Measurements from ENCODE around the gene LSM3.
A peak's percentile ranks its signal among the peaks of the same experiment; 100 is the strongest.

The LSM3 gene

DNA sequence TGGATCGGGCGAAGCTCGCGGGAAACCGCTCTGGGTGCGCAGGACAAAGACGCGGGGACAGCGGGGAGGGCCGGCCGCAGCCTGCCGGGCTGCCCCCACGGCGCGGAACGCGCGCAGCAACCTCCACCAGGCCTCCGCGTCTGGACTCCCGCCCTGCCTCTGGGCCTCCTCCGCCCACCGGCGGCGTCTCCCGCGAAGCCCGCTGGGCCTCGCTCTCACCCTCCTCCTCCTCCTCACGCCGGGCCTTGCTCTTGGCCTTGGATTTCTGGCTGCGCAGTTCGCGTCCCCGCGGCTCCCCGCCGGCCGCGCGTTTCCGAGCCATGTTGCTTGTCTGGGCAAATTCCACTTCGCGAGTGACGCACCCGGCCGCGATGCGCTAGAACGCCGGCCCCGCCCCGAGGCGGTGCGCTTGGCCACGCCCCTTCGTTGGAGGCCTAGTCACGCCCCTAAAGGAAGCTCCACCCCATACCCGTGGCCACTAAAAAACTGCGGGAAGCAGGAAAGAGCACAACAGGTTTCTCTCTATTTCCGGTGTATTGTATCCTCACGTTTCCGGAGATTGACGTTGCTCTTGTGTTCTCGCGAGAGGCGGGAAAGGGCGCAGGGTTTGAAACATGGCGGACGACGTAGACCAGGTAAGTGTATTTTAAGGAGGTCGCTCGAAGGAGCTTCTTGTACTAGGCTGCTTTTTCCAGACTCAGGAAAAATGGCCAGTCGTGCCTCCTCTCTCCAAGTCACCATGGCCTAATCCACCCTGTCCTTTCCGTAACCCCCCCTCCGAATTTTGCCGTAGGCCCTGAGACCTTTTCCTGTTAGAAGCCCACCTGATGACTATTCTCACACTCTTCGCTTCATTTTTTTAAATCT is at the start of gene LSM3, which contains the start of gene XPC:
Gene LSM3 (plus strand): TSS at position 571 of the 867 bp plus-strand sequence. CDS start 44 bp downstream, at position 615.
Gene XPC (minus strand): TSS at position 355 of the 867 bp plus-strand sequence. CDS start 33 bp downstream, at position 322.
- DNase-seq: peak; percentile 97

- no peak for DNase-seq
Observed at GRCh38 chr3:14129296-14129695, 49.3 kb upstream of the LSM3 start.

DNA sequence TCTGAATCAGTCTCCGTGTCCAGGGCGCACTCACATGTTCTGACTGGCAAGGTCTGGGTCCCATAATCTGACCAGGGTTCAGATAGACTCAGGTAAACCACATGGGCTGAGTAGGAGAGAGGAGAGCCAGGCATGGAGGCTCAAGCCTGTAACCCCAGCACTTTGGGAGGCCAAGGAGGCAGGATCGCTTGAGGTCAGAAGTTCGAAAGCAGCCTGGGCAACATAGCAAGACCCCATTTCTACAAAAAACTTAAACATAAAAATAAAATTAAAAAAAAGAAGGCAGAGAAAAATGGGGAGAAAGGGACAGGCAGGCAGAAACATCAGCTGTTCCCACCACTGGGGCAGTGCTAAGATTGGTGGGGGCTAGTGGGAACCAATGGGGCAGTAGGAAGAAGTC is 48.4 kb upstream of the LSM3 start:
- no peak for DNase-seq

- no peak for DNase-seq
Observed at GRCh38 chr3:14130707-14131106, 47.9 kb upstream of the LSM3 start.

DNA sequence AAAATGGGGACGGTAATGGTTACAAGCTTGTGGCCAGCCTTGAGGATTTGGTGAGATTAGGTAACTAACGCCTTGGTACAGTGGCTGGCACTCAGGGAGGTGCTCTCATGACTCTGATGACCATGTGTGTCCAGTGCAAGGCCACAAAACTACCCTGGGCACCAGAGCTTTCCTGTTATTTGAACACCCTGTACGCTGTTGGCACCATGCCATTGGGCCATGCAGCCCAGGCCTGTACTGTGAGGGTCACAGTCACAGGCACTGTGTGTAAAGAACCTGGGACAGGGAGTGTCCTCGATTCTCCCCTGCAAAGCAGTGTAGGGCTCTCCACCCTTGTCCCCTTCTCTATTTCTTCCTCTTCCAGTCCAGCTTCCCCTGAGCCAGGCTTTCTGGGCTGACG is 47.5 kb upstream of the LSM3 start:
- DNase-seq: no peak

DNA sequence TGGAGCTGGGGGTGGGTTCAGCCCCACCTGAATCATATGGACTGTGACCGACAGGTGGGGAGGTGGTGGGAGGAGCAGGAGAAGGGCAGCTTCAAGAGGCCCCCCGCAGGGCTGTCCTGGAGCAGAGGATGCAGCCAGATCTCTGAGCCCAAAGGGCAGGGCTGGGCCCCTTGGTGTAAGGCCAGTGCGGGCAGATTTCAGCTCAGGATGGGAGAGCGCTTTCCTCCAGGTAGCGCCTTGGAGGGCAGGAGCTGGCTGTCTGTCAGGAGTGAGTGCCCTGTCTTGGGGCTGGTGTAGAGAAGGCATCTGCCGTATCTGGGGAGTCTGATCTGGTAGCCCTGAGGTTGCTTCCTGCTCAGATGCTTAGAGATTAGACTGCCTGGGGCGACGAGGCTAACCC is 46.5 kb upstream of the LSM3 start:
- no peak for DNase-seq

GRCh38 chr3:14132689-14133088 is 45.9 kb upstream of the LSM3 start:
- DNase-seq: no peak

GRCh38 chr3:14133188-14133800 is 45.3 kb upstream of the LSM3 start:
- DNase-seq: no peak

DNA sequence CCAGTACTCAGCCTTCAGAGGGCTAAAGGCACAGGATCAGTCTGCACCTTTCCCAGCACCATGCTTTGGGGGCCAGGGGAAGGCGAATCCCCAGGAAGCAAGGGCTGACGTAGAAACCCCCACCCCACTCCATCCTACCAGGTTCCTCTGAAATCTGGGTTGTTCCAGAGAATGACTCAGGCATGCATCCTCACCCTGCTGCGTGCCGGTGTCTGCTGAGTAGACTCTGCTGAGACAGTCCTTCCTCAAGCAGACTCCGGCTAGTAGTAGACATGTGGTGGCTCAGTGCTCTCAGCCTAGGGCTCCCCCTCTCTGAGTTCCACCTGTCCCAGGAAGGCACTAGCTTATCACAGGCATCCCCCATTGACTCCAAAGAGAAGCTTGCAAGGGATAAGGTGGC is 44.7 kb upstream of the LSM3 start:
- no peak for DNase-seq

DNA sequence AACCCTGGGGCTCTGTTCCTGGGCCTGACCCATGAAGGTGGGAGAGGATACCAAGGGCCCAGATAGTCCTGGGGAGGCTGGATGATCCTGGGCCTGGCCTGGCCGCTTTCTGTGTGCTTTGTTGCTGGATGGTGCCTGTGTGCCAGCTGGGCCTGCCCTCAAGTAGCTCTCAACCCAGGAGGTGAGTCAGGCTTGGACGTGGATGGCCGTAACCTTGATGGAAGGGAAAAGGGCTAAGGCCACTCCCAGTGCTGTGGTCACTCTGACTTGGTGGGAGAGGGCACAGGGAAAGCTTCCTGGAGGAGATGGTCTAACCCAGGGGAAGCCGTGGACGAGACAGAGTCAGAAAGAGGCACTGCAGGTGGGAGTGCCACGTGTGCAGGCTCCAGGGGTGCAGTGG is 44.3 kb upstream of the LSM3 start:
- DNase-seq: no peak

GRCh38 chr3:14135581-14135980 is 43.0 kb upstream of the LSM3 start:
- DNase-seq: no peak

- no peak for DNase-seq
Observed at GRCh38 chr3:14137004-14137403, 41.6 kb upstream of the LSM3 start.

GRCh38 chr3:14137445-14137844 is 41.2 kb upstream of the LSM3 start:
- no peak for DNase-seq

- DNase-seq: no peak
Observed at GRCh38 chr3:14138109-14138877, 40.3 kb upstream of the LSM3 start.

DNA sequence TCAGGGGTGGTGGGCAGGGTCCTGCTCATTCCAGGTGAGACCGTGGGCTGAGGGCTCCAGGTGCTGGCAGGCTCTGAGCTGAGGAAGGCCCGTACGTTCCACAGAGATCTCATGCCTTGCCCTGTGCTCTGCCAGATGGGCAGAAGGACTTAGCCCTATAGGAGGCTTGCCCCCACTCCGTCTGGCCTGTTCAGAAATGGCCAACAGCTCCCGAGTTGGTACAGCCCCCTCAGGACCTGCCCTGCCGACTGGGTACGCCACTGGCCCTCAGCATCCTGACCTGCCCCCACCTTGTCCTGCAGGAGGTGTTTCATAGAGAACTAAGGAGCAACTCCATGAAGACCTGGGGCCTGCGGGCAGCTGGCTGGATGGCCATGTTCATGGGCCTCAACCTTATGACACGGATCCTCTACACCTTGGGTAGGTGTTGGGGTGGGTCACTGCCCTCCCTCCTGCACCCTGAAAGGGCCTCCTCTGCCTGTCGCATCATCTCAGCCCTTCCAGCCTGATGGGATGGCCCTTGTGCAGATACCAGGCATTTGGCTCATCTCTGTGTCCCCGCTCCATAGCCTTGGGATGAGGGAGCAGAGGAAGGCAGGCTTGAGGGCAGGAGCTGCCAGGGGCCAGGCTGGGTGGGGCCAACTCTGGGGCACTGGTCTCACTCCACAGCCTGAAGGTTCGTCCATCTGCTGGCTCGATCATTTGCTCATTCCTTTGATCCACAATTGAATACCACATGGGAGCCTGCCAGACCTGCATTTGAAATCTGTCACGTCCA is 39.5 kb upstream of the LSM3 start:
- DNase-seq: no peak

GRCh38 chr3:14139771-14140170 is 38.8 kb upstream of the LSM3 start:
- DNase-seq: no peak

DNA sequence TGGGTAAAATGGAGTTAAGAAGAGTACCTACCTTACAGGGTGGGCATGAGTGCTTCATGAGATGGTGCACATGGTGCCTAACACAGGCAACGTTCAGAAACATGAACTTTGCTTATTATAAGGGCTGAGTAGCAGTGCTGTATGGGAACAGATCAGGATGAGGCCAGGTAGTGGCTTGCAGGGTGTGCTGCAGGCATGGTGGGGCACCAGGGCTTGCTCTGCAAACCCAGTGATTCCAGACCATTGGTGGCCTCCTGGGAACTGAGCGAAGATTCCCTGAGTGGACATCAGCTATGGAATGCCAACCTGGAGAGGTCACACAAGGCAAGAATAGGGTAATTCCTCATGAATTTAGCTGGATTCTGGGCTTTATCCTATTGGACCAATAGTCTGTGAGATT is 37.9 kb upstream of the LSM3 start:
- DNase-seq: no peak

DNA sequence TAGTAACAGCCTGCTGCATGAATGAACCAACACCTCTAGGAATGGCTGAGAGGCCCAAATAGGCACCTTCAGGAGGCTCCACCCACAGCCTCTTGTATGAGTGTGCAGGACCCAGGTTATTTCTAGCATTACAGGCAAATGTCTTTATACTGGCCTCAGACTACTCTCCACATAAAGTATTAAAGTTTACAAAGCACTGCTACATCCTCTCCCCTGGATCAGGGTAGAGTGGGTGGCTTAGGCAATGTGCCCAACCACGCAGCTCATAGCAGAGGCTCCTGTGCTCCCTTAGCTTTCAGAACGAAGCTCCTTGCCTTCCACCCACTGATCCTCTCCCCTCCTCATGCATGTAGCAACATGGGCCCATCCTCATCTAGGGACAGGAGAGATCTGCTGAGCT is 37.5 kb upstream of the LSM3 start:
- DNase-seq: no peak

DNA sequence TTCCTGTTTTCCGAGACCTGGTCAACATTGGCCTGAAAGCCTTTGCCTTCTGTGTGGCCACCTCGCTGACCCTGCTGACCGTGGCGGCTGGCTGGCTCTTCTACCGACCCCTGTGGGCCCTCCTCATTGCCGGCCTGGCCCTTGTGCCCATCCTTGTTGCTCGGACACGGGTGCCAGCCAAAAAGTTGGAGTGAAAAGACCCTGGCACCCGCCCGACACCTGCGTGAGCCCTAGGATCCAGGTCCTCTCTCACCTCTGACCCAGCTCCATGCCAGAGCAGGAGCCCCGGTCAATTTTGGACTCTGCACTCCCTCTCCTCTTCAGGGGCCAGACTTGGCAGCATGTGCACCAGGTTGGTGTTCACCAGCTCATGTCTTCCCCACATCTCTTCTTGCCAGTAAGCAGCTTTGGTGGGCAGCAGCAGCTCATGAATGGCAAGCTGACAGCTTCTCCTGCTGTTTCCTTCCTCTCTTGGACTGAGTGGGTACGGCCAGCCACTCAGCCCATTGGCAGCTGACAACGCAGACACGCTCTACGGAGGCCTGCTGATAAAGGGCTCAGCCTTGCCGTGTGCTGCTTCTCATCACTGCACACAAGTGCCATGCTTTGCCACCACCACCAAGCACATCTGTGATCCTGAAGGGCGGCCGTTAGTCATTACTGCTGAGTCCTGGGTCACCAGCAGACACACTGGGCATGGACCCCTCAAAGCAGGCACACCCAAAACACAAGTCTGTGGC is 36.8 kb upstream of the LSM3 start:
- no peak for DNase-seq

DNA sequence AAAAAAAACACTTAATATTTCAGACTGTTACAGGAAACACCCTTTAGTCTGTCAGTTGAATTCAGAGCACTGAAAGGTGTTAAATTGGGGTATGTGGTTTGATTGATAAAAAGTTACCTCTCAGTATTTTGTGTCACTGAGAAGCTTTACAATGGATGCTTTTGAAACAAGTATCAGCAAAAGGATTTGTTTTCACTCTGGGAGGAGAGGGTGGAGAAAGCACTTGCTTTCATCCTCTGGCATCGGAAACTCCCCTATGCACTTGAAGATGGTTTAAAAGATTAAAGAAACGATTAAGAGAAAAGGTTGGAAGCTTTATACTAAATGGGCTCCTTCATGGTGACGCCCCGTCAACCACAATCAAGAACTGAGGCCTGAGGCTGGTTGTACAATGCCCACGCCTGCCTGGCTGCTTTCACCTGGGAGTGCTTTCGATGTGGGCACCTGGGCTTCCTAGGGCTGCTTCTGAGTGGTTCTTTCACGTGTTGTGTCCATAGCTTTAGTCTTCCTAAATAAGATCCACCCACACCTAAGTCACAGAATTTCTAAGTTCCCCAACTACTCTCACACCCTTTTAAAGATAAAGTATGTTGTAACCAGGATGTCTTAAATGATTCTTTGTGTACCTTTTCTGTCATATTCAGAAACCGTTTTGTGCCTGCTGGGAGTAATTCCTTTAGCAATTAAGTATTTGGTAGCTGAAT is 35.9 kb upstream of the LSM3 start:
- DNase-seq: no peak
